Neural crest cell (in vitro differentiated cells): ENCODE results near the gene SLC35E2B. TPM values are rescaled to one million over a fixed set of nuclear protein-coding genes. Genes with fewer than 3 reads are reported as not detected.

Source experiments
- DNase-seq: peaks from one replicate; pipeline ENCODE4 v3.0.0; 2021; ENCODE audit warnings: low read depth, mixed read lengths, low spot score
- H3K27ac Mint-ChIP-seq: one replicate; pipeline ENCODE4 v1.8.0; 2021; ENCODE audit warnings: mild to moderate bottlenecking, mixed read lengths; ENCODE audit not compliant: unreplicated experiment
- H3K27me3 Mint-ChIP-seq: 2 replicates; pipeline ENCODE4 v1.8.0; 2021; ENCODE audit warnings: low read depth, mild to moderate bottlenecking, mixed read lengths
- H3K36me3 Mint-ChIP-seq: 2 replicates; pipeline ENCODE4 v1.8.0; 2021; ENCODE audit warnings: low read depth, mild to moderate bottlenecking, mixed read lengths
- H3K4me1 Mint-ChIP-seq: 2 replicates; pipeline ENCODE4 v1.8.0; 2021; ENCODE audit warnings: mixed read lengths
- H3K4me3 Mint-ChIP-seq: one replicate; pipeline ENCODE4 v1.8.0; 2021; ENCODE audit warnings: mild to moderate bottlenecking, mixed read lengths
- H3K9me3 Mint-ChIP-seq: 2 replicates; pipeline ENCODE4 v1.8.0; 2021; ENCODE audit warnings: mixed read lengths
- total RNA-seq: library from RNA; stranded (reverse); gene quantifications from 2 replicates; pipeline ENCODE4 v1.2.1, GENCODE V29; 2021
- TF ChIP-seq, protein P1 (sequence below): fragments of 200-600 bp; sonication (generic); conservative IDR thresholded peaks from 2 replicates; pipeline ENCODE4 v1.5.0; 2021; ENCODE audit warnings: antibody characterized with exemption, mild to moderate bottlenecking

Gene SLC35E2B
- total RNA-seq, 1 donor from 2014 or later = 99.0 TPM

DNA sequence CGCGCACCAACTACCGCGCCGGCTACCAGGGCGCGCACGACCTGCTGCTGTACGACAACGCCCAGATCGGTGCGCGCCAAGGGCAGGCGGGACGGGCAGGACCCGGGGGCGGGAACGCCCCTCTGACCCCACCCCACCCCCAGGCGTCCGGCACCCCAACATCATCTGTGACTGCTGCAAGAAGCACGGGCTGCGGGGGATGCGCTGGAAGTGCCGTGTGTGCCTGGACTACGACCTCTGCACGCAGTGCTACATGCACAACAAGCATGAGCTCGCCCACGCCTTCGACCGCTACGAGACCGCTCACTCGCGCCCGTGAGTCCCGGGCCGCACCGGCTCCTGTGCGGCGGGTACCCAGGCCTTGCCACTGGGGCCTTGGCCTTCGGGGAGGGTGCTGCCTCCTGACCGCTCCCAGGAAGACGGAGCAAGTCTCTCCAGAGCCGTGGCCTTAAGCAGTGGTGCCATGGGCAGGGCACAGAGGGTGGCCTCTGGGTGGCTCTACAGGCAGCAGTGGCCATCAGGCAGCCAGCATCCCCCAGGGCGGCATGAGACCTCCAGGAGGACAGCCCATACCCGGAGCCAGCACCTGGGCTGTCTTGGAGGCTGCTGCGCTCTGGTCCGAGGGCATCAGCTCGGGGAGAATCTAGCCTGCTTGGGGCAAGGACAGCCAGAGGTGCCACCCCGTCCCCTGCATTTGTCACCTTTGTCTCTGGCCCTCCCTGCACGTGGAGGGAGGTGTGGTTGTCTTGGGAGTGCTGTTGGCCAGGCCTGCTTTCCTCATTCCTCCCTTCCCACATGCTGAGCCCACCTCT lies 68.8 kb downstream of the SLC35E2B start:
- H3K36me3 Mint-ChIP-seq = no peaks in the 10 kb centered on the region
- H3K9me3 Mint-ChIP-seq = no peaks in the 10 kb centered on the region
- H3K27me3 Mint-ChIP-seq = no peaks in the 10 kb centered on the region
- H3K4me1 Mint-ChIP-seq = no peaks in the 10 kb centered on the region
- DNase-seq = no peak
- TF ChIP-seq, protein P1, sequence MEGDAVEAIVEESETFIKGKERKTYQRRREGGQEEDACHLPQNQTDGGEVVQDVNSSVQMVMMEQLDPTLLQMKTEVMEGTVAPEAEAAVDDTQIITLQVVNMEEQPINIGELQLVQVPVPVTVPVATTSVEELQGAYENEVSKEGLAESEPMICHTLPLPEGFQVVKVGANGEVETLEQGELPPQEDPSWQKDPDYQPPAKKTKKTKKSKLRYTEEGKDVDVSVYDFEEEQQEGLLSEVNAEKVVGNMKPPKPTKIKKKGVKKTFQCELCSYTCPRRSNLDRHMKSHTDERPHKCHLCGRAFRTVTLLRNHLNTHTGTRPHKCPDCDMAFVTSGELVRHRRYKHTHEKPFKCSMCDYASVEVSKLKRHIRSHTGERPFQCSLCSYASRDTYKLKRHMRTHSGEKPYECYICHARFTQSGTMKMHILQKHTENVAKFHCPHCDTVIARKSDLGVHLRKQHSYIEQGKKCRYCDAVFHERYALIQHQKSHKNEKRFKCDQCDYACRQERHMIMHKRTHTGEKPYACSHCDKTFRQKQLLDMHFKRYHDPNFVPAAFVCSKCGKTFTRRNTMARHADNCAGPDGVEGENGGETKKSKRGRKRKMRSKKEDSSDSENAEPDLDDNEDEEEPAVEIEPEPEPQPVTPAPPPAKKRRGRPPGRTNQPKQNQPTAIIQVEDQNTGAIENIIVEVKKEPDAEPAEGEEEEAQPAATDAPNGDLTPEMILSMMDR = no peak
- no peak overlapping the region for H3K27ac Mint-ChIP-seq
- no peak overlapping the region for H3K4me3 Mint-ChIP-seq

DNA sequence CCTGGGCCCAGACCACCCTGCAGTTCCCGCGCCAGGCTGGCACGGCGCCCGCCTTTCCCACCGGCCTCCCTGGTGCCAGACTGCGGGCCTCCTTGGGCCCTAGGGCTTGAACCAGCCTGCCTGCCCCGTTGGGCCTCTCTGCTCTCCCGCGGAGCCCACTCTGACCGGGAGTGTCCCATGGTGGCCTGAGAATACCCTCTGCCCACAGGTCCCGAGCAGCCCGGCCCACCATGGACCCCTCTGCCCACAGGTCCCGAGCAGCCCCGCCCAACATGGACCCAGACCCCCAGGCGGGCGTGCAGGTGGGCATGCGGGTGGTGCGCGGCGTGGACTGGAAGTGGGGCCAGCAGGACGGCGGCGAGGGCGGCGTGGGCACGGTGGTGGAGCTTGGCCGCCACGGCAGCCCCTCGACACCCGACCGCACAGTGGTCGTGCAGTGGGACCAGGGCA lies 69.4 kb downstream of the SLC35E2B start:
- no peak for DNase-seq
- Mint-ChIP-seq H3K36me3 (no peaks in the 10 kb centered on the region), H3K4me1 (no peaks in the 10 kb centered on the region), H3K4me3 (no peak overlapping the region), H3K9me3 (no peaks in the 10 kb centered on the region), H3K27me3 (no peaks in the 10 kb centered on the region), H3K27ac (no peak overlapping the region)
- TF ChIP-seq, protein P1 = no peak

DNA sequence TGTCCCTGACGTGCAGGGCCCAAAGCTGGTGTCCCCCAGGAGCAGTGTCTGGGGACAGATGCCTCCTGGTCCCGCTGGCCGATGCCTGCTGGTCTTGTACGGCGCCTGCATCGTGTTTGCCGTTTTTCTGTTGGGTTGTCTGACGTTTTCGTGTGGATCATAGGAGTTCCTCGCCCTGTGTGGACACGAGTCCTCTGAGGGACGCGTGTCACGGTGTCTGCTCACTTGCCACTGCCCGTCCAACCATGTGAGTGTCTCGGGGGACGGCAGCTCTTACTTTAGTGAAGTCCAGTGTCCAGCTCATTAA lies 69.9 kb downstream of the SLC35E2B start:
- Mint-ChIP-seq H3K9me3 (no peaks in the 10 kb centered on the region), H3K27me3 (no peaks in the 10 kb centered on the region), H3K4me1 (no peaks in the 10 kb centered on the region), H3K4me3 (peak overlapping the region; percentile 75), H3K27ac (no peak overlapping the region), H3K36me3 (no peaks in the 10 kb centered on the region)
- TF ChIP-seq, protein P1 = no peak
- DNase-seq = no peak

DNA sequence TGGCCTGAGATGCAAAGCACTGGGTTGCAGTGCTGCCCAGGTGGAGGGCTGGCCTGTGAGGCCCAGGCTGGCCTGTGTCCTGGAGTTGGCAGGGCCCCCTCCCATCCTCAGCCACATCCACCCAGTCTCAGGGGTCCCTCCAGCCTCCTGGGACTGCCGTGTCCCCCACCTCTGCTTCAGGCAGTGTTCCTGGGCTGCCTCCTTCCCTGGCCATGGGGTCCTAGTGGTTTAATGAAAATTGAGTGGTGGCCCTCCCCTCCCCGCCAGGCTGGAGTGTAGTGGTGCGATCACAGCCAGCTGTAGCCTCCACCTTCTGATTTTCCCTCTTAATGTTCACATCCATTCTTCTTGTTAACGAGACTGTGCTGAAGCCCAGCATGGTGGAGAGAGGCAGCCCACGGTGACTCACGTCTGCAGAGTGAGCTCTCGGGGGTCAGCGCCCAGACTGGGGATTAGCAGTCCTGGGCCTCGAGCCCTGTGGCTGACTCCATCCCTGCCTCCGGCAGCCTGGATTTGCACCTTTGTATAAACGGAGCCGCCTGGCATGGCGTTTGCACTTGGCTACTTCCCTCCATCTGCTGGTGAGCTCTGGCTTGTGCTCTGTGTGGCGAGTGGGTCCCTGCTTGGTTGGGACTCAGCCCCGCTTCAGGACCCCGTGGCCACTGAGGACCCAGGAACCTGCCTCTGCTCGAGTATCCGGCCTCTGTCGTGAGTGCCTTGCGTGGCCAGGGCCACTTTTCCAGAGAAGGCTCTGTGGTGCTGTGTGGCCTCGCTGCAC lies 70.4 kb downstream of the SLC35E2B start:
- H3K4me1 Mint-ChIP-seq = peaks cover 5% of the 10 kb centered on the region
- H3K36me3 Mint-ChIP-seq = no peaks in the 10 kb centered on the region
- TF ChIP-seq, protein P1 = no peak
- H3K9me3 Mint-ChIP-seq = no peaks in the 10 kb centered on the region
- H3K27me3 Mint-ChIP-seq = no peaks in the 10 kb centered on the region
- H3K27ac Mint-ChIP-seq = no peak overlapping the region
- peak overlapping the region; percentile 75 for H3K4me3 Mint-ChIP-seq
- no peak for DNase-seq

DNA sequence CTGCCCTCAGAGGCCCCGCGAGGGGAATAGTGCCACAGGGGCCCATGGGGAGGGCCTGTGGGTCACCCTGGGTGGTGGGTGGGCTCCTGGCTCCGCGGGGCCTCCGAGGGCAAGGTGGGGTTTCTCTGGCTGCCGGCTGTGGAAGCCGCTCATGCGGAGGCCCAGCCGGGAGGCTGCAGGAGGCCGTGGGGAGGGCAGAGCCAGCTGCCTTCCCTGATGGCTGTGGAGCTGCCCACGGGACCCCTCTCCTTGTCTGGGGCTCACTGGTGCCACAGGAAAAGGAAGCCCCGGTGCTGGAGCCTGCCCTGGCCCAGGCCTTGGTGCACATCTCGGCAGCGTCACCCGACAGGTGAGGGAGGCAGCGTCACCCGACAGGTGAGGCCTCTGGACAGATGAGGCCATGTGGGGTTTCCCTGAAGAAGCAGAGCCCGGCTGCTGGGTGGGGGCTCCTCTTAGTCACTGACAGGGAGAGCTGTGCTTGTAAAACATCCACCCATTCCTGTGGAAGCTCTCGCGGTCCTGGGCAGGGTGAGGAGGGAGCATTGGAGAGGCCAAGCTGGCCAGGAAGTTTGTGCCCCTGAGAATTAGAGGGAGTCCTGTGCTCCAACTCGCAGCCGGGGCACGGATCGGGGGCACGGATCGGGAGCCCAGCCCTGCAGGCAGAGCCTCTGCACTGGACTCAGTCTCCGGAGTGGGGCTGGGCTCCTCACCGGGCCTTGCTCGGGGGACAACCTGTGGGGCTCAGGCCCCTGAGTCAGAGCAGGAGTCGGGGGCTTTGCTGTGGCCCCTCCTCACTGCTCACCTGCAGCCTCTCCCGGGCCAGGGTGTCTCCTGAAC lies 71.2 kb downstream of the SLC35E2B start:
- no peak overlapping the region for H3K27ac Mint-ChIP-seq

More for the DNA sequence above, 71.2 kb downstream of the SLC35E2B start:
- H3K36me3 Mint-ChIP-seq = no peaks in the 10 kb centered on the region
- H3K4me1 Mint-ChIP-seq = peaks cover 7% of the 10 kb centered on the region
- TF ChIP-seq, protein P1 = no peak
- no peaks in the 10 kb centered on the region for H3K27me3 Mint-ChIP-seq
- H3K9me3 Mint-ChIP-seq = no peaks in the 10 kb centered on the region
- DNase-seq = no peak
- no peak overlapping the region for H3K4me3 Mint-ChIP-seq
